Measurements from ENCODE around the gene PHF21A.

The PHF21A gene

GRCh38 chr11:46121301-46121723, at the start of gene PHF21A:
Gene PHF21A, minus strand, starts transcription at chr11:46121454. Its CDS starts 37,235 bp downstream, at chr11:46084219.
- peak; percentile 91 for DNase-seq

GRCh38 chr11:46170797-46171196, 49.5 kb upstream of the PHF21A start:
- DNase-seq: no peak

GRCh38 chr11:46162700-46163099, 41.4 kb upstream of the PHF21A start:
- DNase-seq: peak; percentile 34

- DNase-seq: no peak
Observed at GRCh38 chr11:46161201-46161600, 39.9 kb upstream of the PHF21A start.

- DNase-seq: no peak
Observed at GRCh38 chr11:46160100-46160499, 38.8 kb upstream of the PHF21A start.

- DNase-seq: no peak
Observed at GRCh38 chr11:46159680-46160079, 38.4 kb upstream of the PHF21A start.

- no peak for DNase-seq
Observed at GRCh38 chr11:46149826-46150225, 28.6 kb upstream of the PHF21A start.

- DNase-seq: no peak
Observed at GRCh38 chr11:46149342-46149741, 28.1 kb upstream of the PHF21A start.

- DNase-seq: no peak
Observed at GRCh38 chr11:46144741-46145140, 23.5 kb upstream of the PHF21A start.

GRCh38 chr11:46143049-46143806, 22.0 kb upstream of the PHF21A start:
- DNase-seq: no peak

- no peak for DNase-seq
Observed at GRCh38 chr11:46142561-46142960, 21.3 kb upstream of the PHF21A start.

- DNase-seq: no peak
Observed at GRCh38 chr11:46141597-46141996, 20.3 kb upstream of the PHF21A start.

GRCh38 chr11:46134540-46134939, 13.3 kb upstream of the PHF21A start:
- DNase-seq: no peak

- no peak for DNase-seq
Observed at GRCh38 chr11:46134061-46134460, 12.8 kb upstream of the PHF21A start.

- no peak for DNase-seq
Observed at GRCh38 chr11:46133119-46133518, 11.9 kb upstream of the PHF21A start.

GRCh38 chr11:46130286-46130940, 9.2 kb upstream of the PHF21A start:
- DNase-seq: no peak

- DNase-seq: no peak
Observed at GRCh38 chr11:46129133-46129532, 7.9 kb upstream of the PHF21A start.

GRCh38 chr11:46127150-46127638, 5.9 kb upstream of the PHF21A start:
- peak; percentile 52 for DNase-seq

- DNase-seq: no peak
Observed at GRCh38 chr11:46125284-46125683, 4.0 kb upstream of the PHF21A start.

GRCh38 chr11:46122945-46123715, 1.9 kb upstream of the PHF21A start:
- DNase-seq: no peak

- DNase-seq: peak; percentile 79
Observed at GRCh38 chr11:46121724-46122477, 647 bp upstream of the PHF21A start.
